K562 (cell line): ENCODE results near the gene ZBTB42. TPM values are rescaled to one million over a fixed set of nuclear protein-coding genes. Genes with fewer than 3 reads are reported as not detected.

Source experiments
- ADNP ChIP-seq: fragments of 200-800 bp; sonication (Bioruptor generic); IDR thresholded peaks from 2 replicates; pipeline ENCODE4 v1.6.1; 2016; ENCODE audit warnings: missing genetic modification characterization, missing compliant biosample characterization
- BRF1 ChIP-seq: IDR thresholded peaks from 3 replicates; pipeline ENCODE4 v1.6.1; 2011; ENCODE audit warnings: borderline replicate concordance, mild to moderate bottlenecking; ENCODE audit not compliant: insufficient read length; ENCODE audit errors: extremely low read depth
- CTBP1 ChIP-seq: fragments of 450-650 bp; IDR thresholded peaks from 2 replicates; pipeline ENCODE4 v1.6.1; 2016; ENCODE audit warnings: borderline replicate concordance
- FOXJ3 ChIP-seq: sonication (generic); formaldehyde crosslinking; IDR thresholded peaks from 2 replicates; pipeline ENCODE4 v1.4.0; 2020; ENCODE audit warnings: mild to moderate bottlenecking, missing genetic modification reagents
- HNRNPH1 ChIP-seq: fragments of 200-400 bp; formaldehyde crosslinking; optimal IDR thresholded peaks from 2 replicates; pipeline ENCODE3; 2017; ENCODE audit warnings: low read depth, mild to moderate bottlenecking, low read length, moderate library complexity
- IFI16 ChIP-seq: fragments of 250-450 bp; sonication (Bioruptor Pico); IDR thresholded peaks from 2 replicates; pipeline ENCODE4 v2.1.2; 2022; ENCODE audit warnings: mild to moderate bottlenecking, inconsistent platforms
- KLF13 ChIP-seq: fragments of 450-650 bp; IDR thresholded peaks from 2 replicates; pipeline ENCODE4 v1.6.1; 2016; ENCODE audit warnings: missing genetic modification characterization, low read depth, mild to moderate bottlenecking, missing compliant biosample characterization, moderate library complexity, borderline replicate concordance
- MAFG ChIP-seq: fragments of 450-650 bp; conservative IDR thresholded peaks from 2 replicates; pipeline ENCODE4 v1.6.1; 2016; ENCODE audit warnings: missing genetic modification characterization, missing compliant biosample characterization
- MCM3 ChIP-seq: fragments of 450-650 bp; IDR thresholded peaks from 2 replicates; pipeline ENCODE4 v1.6.1; 2016
- MXI1 ChIP-seq: IDR thresholded peaks from 2 replicates; pipeline ENCODE4 v1.6.1; 2011; ENCODE audit warnings: low read depth, mild to moderate bottlenecking, improper control_type of control experiment, low read length
- PHF8 ChIP-seq: fragments of 200-600 bp; sonication (generic); IDR thresholded peaks from 2 replicates; pipeline ENCODE4 v1.6.1; 2012; ENCODE audit warnings: mixed run types, mild to moderate bottlenecking, inconsistent platforms, low read length, moderate library complexity, borderline replicate concordance
- PHTF2 ChIP-seq: fragments of 250-450 bp; sonication (Bioruptor Pico); IDR thresholded peaks from 2 replicates; pipeline ENCODE4 v1.5.0; 2021; ENCODE audit warnings: mild to moderate bottlenecking
- RBFOX2 ChIP-seq: fragments of 200-400 bp; formaldehyde crosslinking; IDR thresholded peaks from 2 replicates; pipeline ENCODE4 v1.6.1; 2017; ENCODE audit warnings: low read depth, mild to moderate bottlenecking, low read length, moderate library complexity
- SIN3B ChIP-seq: fragments of 450-650 bp; IDR thresholded peaks from 2 replicates; pipeline ENCODE4 v1.6.1; 2017; ENCODE audit warnings: low read depth, mild to moderate bottlenecking, moderate library complexity
- SMARCA5 ChIP-seq: fragments of 450-650 bp; IDR thresholded peaks from 2 replicates; pipeline ENCODE4 v1.6.1; 2016
- SP1 ChIP-seq: sonication (generic); formaldehyde crosslinking; IDR thresholded peaks from 2 replicates; pipeline ENCODE4 v1.8.1; 2022; ENCODE audit warnings: mild to moderate bottlenecking, missing genetic modification reagents
- TFAM ChIP-seq: fragments of 250-450 bp; sonication (Bioruptor Pico); conservative IDR thresholded peaks from 2 replicates; pipeline ENCODE4 v1.5.0; 2021; ENCODE audit warnings: mild to moderate bottlenecking, moderate library complexity
- TOE1 ChIP-seq, 2 experiments: fragments of 450-650 bp in 1 of 2; sonication (generic) in 1 of 2; formaldehyde crosslinking in 1 of 2; IDR thresholded peaks; 2 replicates each; pipeline versions ENCODE4 v1.7.1 to v1.8.0; 2016 to 2022; ENCODE audit warnings: borderline replicate concordance in 2 of 2, mild to moderate bottlenecking in 2 of 2, antibody characterized with exemption in 1 of 2, inconsistent platforms in 1 of 2, low read depth in 1 of 2, missing genetic modification reagents in 1 of 2, moderate library complexity in 1 of 2
- ZFX ChIP-seq: sonication (generic); formaldehyde crosslinking; IDR thresholded peaks from 2 replicates; pipeline ENCODE4 v1.8.0; 2022; ENCODE audit warnings: mild to moderate bottlenecking, missing genetic modification reagents, moderate library complexity
- ZNF121 ChIP-seq: sonication (generic); formaldehyde crosslinking; conservative IDR thresholded peaks from 2 replicates; pipeline ENCODE4 v1.8.0; 2022; ENCODE audit warnings: missing genetic modification reagents
- ZNF354B ChIP-seq: fragments of 250-450 bp; sonication (Bioruptor Pico); IDR thresholded peaks from 2 replicates; pipeline ENCODE4 v1.4.0; 2020
- polyA plus RNA-seq, 8 experiments: library from polyadenylated mRNA; depleted of rRNA in 4 of 8; stranded (reverse) in 5 of 8; unstranded in 3 of 8; fragments of >200 nt; fragmentation: Nextera tagmentation in 2 of 8; fragmentation: Illumina TruSeq in 1 of 8; extraction: Ambion mirVana in 2 of 8; extraction: Trizol in 1 of 8; gene quantifications; 2 replicates each; pipeline versions ENCODE4 v1.2.1 to v1.2.3, GENCODE V29; 2011 to 2014; ENCODE audit warnings: inconsistent platforms in 1 of 8, missing spikeins in 1 of 8
- total RNA-seq, 7 experiments: library from RNA; depleted of rRNA in 6 of 7; stranded (reverse); fragments of >200 nt in 6 of 7; fragmentation: Illumina TruSeq in 2 of 7; extraction: Trizol in 2 of 7; gene quantifications; 2 replicates each; pipeline versions ENCODE4 v1.2.1 to v1.2.3, GENCODE V29; 2011 to 2021; ENCODE audit warnings: low replicate concordance in 1 of 7
- TF ChIP-seq, protein P1 (sequence below): sonication (generic); formaldehyde crosslinking; IDR thresholded peaks from 2 replicates; pipeline ENCODE4 v1.8.1; 2022; ENCODE audit warnings: missing genetic modification reagents
- TF ChIP-seq, protein P2 (sequence below): fragments of 450-650 bp; IDR thresholded peaks from 2 replicates; pipeline ENCODE4 v1.7.1; 2018; ENCODE audit warnings: mild to moderate bottlenecking, low read depth; ENCODE audit not compliant: partially characterized antibody

The ZBTB42 gene
- total and polyA plus RNA-seq, 9 of the 15 experiments (the other 6 are each of a cell fraction or from before 2014, with no cell fraction given), result 0.03 to 8.5 (median 2.4) TPM

DNA sequence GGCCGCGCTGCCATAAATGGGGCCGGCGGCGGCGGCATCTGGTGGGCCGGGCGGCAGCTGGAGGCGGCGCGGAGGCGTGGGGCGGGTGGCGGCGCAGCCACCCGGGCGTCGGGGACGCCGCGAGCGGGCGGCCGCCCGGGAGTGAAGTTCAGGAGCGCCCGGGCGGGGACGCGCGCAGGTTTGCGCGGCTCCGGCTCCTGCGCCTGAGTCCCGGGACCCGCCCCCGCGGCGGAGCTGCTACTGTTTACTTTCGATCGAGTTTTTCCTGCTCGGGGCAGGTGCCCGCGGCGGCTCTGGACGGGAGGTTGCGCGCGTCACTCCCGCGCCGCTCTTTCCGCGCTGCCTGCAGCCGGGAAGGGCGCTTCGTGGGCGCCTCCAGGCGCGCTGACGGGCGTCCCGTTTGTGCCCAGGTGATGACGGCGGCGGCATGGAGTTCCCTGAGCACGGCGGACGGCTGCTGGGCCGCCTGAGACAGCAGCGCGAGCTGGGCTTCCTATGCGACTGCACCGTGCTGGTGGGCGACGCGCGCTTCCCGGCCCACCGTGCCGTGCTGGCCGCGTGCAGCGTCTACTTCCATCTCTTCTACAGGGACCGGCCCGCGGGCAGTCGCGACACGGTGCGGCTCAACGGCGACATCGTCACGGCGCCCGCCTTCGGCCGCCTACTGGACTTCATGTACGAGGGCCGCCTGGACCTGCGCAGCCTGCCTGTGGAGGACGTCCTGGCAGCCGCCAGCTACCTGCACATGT is at the start of gene ZBTB42 (continued):
- TF ChIP-seq ZNF121 (CRISPR knock-in tag) (no peak), ADNP (tag) (no peak), IFI16 (CRISPR knock-in tag) (no peak), MCM3 (no peak), MAFG (tag) (no peak), SIN3B (no peak), SP1 (CRISPR knock-in tag) (0 out of 2 replicates have a peak, but pooled peaks have one; percentile 27), BRF1 (no peak), TFAM (CRISPR knock-in tag) (no peak), CTBP1 (peak; percentile 81), ZNF354B (CRISPR knock-in tag) (no peak), RBFOX2 (peak; percentile 49; the same call in 1 of the 2 replicates), TOE1 (IDR thresholded peaks at IDR 0.05; ENCODE audit: borderline replicate concordance) (no peak), TOE1 (CRISPR knock-in tag; IDR thresholded peaks at IDR 0.05; ENCODE audit: borderline replicate concordance, low read depth) (no peak), SMARCA5 (no peak), KLF13 (tag) (no peak), MXI1 (no peak), HNRNPH1 (no peak), PHF8 (peak; percentile 10; the same call in 1 of the 2 replicates), ZFX (CRISPR knock-in tag) (peak; percentile 36), PHTF2 (CRISPR knock-in tag) (no peak), FOXJ3 (CRISPR knock-in tag) (no peak)
- TF ChIP-seq, protein P1, sequence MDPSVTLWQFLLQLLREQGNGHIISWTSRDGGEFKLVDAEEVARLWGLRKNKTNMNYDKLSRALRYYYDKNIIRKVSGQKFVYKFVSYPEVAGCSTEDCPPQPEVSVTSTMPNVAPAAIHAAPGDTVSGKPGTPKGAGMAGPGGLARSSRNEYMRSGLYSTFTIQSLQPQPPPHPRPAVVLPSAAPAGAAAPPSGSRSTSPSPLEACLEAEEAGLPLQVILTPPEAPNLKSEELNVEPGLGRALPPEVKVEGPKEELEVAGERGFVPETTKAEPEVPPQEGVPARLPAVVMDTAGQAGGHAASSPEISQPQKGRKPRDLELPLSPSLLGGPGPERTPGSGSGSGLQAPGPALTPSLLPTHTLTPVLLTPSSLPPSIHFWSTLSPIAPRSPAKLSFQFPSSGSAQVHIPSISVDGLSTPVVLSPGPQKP, result no peak
- TF ChIP-seq, protein P2, sequence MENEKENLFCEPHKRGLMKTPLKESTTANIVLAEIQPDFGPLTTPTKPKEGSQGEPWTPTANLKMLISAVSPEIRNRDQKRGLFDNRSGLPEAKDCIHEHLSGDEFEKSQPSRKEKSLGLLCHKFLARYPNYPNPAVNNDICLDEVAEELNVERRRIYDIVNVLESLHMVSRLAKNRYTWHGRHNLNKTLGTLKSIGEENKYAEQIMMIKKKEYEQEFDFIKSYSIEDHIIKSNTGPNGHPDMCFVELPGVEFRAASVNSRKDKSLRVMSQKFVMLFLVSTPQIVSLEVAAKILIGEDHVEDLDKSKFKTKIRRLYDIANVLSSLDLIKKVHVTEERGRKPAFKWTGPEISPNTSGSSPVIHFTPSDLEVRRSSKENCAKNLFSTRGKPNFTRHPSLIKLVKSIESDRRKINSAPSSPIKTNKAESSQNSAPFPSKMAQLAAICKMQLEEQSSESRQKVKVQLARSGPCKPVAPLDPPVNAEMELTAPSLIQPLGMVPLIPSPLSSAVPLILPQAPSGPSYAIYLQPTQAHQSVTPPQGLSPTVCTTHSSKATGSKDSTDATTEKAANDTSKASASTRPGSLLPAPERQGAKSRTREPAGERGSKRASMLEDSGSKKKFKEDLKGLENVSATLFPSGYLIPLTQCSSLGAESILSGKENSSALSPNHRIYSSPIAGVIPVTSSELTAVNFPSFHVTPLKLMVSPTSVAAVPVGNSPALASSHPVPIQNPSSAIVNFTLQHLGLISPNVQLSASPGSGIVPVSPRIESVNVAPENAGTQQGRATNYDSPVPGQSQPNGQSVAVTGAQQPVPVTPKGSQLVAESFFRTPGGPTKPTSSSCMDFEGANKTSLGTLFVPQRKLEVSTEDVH, result no peak
